ES-I3 (cell line): ENCODE results near the gene SPATA16.

Source experiments
- H3K36me3 ChIP-seq: 2 replicates; pipeline ENCODE4 v1.6.1; 2013; ENCODE audit warnings: mild to moderate bottlenecking, low read length, control low read depth, moderate library complexity; ENCODE audit not compliant: insufficient read depth
- H3K4me1 ChIP-seq: 2 replicates; pipeline ENCODE4 v1.6.1; 2013; ENCODE audit warnings: mild to moderate bottlenecking, control low read depth, low read length; ENCODE audit not compliant: insufficient read depth
- H3K9ac ChIP-seq: 2 replicates; pipeline ENCODE4 v1.6.1; 2013; ENCODE audit warnings: low read depth, mild to moderate bottlenecking, low read length, moderate library complexity
- H3K9me3 ChIP-seq: 2 replicates; pipeline ENCODE4 v1.6.1; 2013; ENCODE audit warnings: mild to moderate bottlenecking, low read length, moderate library complexity; ENCODE audit not compliant: control insufficient read depth, insufficient read depth

Gene SPATA16

DNA sequence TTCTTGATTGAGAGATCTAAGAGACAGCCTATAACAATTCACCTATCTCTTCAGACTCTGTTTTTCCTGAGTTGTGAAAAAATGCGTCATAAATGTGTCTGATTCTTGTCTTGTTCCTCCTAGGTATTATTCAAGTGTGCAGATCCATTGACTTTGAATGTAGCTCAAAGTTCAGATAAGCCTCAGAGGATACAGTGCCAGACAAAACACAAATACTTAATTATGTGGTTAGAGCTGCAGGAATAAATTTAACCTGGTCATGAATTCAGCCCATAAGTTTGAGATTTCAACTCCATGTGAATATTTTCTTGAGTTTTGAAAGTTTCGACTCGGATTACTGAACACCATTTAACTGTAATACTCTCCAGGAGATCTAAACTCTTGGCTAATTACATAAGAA is 216.5 kb downstream of the SPATA16 start:
- no peaks in the 10 kb centered on the region; the same call in 1 of the 2 replicates for H3K36me3 ChIP-seq
- no peaks in the 10 kb centered on the region for H3K4me1 ChIP-seq
- no peak overlapping the region for H3K9ac ChIP-seq
- H3K9me3 ChIP-seq: no peaks in the 10 kb centered on the region

DNA sequence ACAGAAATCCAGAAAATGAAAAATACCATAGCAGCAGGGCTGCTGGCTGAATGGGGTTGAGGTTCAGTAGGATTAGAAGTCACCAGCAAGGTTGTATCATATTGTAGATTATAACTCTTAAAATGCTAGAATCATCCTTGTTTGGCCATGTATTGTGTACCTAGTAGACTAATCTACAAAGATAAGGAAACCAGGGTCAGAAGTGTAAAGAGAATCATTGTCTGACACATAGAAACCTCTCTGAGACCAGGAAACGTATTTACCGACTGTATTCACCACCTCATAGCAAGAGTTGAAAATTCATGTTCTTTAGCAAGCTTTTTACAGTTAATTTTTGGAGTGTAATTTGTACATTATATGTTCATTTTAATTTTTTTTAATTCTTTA is 221.7 kb downstream of the SPATA16 start:
- no peaks in the 10 kb centered on the region for H3K9me3 ChIP-seq
- peaks cover 22% of the 10 kb centered on the region for H3K4me1 ChIP-seq
- no peaks in the 10 kb centered on the region for H3K36me3 ChIP-seq
- no peak overlapping the region for H3K9ac ChIP-seq

DNA sequence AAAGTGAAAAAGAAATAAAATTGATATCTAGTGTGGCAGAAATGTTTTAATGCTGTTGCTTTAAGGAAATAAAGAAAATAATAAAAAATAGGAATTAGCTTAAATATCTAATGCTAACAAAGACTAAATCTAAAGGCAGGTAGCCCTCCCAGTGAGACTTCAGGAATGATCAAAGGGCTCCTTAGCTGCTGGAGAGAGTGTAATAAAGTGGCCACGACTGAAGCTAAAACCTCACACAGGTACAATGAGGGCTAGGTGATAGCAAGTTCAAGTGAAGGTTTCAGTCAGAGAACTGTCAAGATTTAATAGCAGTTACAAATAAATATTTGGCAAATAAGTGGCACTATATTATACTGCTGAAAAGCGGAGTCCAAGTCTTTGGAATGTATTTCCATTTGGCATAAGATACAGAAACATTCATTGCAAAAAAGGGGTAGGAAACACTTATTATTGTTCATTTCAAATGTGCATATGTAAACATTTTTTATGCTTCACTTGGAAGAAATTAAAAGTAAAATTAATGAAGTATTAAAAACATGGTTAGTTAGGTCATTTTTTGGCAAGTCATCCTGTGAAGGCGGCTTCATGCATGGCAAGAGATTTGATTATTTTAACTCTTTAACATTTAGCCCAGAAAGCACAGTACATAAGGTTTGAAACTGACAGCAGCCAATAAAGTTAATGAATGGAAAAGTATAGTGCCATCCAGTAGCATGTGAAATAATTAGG is 222.3 kb downstream of the SPATA16 start:
- H3K4me1 ChIP-seq: peaks cover 22% of the 10 kb centered on the region
- no peaks in the 10 kb centered on the region for H3K36me3 ChIP-seq
- no peak overlapping the region for H3K9ac ChIP-seq
- H3K9me3 ChIP-seq: no peaks in the 10 kb centered on the region

DNA sequence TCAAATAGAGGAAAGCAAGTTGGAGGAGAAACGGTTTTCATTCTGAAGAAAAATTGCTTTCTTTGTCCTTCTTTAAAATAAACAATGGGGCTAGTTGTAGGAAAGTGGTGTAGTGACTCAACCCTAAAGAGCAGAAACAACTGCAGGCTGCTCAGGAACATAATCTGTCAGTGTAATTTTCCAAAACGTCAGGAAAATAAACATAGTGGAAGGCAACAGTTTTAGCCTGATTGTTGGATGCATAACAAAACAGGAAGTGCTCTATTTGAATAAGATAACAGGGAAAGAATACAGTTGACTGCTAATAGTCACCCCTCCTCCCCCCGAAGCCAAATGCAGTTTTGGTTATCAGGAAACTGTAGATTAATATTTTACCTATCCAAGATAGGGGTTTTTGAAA is 222.9 kb downstream of the SPATA16 start:
- Histone ChIP-seq H3K36me3 (no peaks in the 10 kb centered on the region), H3K9ac (no peak overlapping the region), H3K9me3 (no peaks in the 10 kb centered on the region), H3K4me1 (peaks cover 22% of the 10 kb centered on the region)

DNA sequence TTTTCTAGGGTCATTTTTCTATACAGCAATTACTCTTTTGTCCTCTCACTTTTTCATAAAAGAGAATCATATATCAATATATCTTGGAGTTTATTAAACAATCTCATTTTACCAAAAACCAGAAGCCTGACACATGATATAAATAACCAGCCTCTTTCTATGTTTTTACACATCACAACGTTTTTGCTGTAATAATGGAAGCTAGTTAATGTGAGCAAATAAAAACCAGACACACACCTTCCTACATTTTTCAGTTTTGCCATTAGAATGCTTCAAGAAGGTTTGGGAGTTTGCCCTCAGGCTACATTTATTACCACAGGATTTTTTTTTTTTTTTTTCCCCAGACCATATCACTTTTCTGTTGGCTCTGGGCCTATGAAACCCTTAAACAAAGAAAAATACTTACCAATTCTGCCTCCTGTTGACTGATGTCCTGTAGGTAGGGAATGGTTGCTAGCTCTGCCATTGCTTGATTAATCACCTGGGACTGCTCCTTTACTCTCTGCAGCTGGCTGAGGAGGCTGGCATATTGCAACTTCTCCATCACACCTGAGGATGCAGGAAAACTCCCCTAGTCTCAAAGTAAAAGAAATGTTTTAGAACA is 225.0 kb downstream of the SPATA16 start:
- Histone ChIP-seq H3K36me3 (no peaks in the 10 kb centered on the region), H3K9ac (no peak overlapping the region), H3K4me1 (peaks cover 22% of the 10 kb centered on the region), H3K9me3 (no peaks in the 10 kb centered on the region)

DNA sequence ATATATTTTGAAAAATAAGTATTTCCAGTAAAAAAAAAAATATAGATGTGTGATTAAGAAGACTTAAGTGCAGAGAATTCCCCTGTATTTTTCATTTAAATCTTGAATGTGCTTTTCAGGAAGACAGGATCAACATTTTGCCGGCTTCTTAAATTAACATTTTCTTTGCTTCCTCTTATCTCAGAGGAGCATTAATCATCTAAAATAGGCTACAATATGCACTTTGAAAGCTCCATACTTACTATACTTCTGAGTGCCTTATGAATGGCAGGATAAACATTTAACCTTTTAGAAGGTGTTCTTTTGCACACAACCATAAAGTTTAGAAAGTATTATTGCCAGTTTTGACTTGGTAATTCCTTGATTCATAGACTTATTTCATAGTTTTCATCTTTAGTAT is 226.2 kb downstream of the SPATA16 start:
- H3K36me3 ChIP-seq: no peaks in the 10 kb centered on the region
- H3K4me1 ChIP-seq: peaks cover 22% of the 10 kb centered on the region
- H3K9ac ChIP-seq: no peak overlapping the region
- no peaks in the 10 kb centered on the region for H3K9me3 ChIP-seq

DNA sequence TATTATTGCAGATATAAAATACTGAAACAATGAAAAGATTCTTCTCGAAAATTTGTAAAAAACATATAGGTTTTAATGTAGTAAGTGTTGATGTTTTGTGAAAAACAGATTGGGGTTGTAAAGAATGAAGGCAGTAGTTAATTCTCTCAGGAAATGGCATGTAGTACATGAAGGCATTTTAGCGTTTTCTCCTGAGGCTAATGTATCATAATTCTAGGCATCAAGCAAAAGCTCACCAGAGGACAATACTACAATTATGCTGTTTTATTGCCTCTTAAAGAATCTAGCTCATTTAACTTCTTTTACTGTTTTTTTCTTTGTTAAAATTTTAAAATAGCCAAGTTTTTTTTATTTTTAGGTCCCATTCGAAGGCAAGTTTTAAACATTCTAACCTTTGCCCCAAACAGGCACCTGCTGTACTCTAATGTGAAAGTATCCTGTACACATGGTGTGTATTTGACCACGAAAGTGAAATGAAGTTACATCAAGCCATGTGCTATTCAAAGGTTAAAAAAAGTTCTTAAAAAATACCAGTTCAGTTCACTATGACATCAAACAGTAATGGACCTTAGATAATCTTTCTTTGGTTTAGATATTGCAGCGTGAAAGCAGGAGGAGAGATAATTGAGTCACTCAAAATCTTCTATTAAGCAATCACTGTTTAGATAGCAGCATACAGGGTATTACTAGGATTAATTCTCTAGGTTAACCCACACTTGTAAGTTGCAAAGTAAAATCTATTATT is 227.0 kb downstream of the SPATA16 start:
- H3K4me1 ChIP-seq: peaks cover 22% of the 10 kb centered on the region
- no peaks in the 10 kb centered on the region for H3K36me3 ChIP-seq
- H3K9me3 ChIP-seq: no peaks in the 10 kb centered on the region
- H3K9ac ChIP-seq: no peak overlapping the region

DNA sequence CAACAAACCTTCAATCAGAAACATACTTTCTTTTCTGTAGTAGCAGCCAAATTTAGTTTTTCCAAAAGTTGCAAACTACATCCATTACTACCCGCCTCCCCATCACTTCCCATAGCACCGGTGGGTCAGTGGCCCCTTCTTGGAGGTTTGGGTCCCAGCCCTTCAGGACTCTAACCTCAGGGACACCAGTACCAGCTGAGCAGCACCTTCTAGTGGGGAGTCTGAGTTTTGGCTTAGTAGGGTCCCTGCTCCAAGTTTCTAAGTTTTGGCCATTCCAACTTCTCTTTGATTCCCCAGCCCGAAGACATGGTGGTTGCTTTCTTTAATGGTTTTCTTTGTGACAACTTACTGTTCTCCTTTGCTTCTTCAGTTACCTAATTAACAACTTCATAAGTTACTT is 229.9 kb downstream of the SPATA16 start:
- H3K9me3 ChIP-seq: no peaks in the 10 kb centered on the region
- no peaks in the 10 kb centered on the region for H3K36me3 ChIP-seq
- H3K9ac ChIP-seq: no peak overlapping the region
- no peaks in the 10 kb centered on the region for H3K4me1 ChIP-seq

DNA sequence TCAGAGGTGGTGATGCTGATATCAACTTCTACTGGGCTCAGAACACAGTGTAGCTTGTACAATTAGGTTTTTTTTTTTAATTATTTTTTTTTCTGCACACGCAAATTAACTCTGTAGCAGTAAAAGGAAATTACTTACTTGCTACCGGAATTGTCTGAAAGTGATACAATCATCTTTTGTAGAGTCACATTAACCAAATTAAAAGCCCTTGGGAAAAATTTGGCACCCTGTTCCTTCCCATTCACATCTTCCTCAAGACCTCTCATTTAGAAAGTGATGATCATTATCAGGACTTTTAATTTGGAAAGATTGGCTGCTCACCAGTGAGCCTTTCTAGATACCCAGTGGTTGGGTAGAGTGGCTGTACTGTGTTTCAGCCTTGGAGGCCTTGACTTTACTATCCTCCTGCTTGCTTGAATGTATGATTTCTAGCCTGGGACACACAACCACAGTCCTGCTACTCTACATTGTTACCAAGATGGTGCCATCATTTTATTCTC is 232.2 kb downstream of the SPATA16 start:
- Histone ChIP-seq H3K9ac (no peak overlapping the region), H3K36me3 (no peaks in the 10 kb centered on the region), H3K4me1 (peaks cover 9% of the 10 kb centered on the region)

DNA sequence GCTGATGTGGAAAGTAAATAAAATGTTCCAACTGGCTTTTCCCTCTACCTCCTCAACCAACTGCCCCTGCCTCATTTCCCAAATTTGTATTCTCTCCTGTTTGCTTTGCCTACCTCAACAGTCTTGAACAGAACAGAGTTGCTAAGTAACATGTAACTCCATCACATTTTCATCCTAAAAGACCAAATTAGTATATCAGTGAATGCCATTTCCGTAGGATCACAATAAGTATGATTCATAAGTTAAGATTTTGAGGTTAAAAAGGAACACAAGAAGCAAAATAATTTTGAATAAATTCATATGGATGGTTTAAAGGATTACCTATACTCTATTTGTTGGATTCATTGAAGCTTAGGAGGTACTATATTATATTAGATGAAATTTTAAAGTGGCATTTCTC is 235.6 kb downstream of the SPATA16 start:
- Histone ChIP-seq H3K9me3 (no peaks in the 10 kb centered on the region), H3K9ac (no peak overlapping the region), H3K36me3 (no peaks in the 10 kb centered on the region), H3K4me1 (peaks cover 9% of the 10 kb centered on the region)

More for the DNA sequence above, 232.2 kb downstream of the SPATA16 start:
- H3K9me3 ChIP-seq: no peaks in the 10 kb centered on the region

DNA sequence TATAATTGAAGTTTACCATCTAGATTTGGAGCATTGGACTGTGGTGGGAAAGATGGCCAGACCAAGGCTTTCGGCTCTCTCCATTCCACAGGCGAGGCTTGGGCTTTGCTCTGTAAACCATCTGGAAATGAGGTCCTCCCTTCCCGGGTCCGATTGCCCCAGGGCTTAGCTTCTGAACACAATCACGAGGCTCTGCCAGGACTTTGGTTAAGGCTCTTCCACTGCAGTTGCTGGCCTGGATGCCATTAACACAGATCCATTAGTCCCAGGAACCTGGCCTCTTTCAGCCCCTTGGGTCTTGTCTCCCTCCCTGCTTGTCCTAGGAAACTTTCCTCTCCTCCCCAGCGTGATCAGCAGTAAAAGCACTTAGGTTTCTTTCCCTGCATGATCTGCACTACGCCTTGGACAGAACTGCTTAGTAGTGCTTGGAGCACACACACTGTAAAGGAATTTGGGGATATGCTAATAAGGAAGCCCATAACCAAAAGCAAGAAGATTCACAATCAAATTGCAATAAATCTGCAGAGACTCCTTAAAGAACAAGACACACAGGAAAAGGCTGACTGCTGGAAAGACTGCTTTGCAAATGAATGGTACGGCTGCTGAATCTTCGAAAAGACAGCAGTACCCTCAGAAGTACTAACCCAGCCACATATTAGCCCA is 236.2 kb downstream of the SPATA16 start:
- Histone ChIP-seq H3K4me1 (peaks cover 9% of the 10 kb centered on the region), H3K9ac (no peak overlapping the region), H3K9me3 (no peaks in the 10 kb centered on the region), H3K36me3 (no peaks in the 10 kb centered on the region)

DNA sequence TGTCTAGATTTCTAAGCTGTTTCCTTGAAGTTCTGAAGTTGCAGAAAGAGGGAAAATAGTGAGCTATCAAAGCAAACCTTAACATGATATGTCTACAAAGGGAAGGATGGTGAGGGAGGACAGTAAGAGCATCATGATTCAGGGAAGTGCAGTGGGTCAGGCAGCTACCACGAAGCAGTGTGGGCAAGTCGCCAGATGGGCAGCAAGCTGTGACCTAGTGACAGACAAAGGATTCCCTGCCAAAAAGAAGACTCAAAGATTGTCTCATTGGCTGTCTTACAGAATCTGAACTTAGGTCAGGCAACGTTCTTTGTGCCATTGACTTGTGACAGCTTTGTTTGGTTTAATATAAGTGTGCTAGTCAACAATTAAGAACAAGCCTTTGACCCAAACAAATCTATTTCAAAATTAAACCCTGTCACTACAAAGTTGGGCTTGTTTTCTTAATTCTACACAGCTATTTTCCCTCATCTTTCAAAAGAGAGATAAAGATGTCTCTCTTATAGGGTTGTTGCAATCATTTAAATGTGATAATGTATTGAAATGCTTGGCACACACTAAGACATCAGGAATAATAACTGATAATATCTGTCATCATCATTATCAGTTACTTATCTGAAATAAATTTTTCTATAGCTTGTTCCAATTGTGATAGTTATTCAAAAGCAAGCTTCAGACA is 237.3 kb downstream of the SPATA16 start:
- Histone ChIP-seq H3K9me3 (no peaks in the 10 kb centered on the region), H3K36me3 (no peaks in the 10 kb centered on the region), H3K9ac (no peak overlapping the region), H3K4me1 (peaks cover 9% of the 10 kb centered on the region)

DNA sequence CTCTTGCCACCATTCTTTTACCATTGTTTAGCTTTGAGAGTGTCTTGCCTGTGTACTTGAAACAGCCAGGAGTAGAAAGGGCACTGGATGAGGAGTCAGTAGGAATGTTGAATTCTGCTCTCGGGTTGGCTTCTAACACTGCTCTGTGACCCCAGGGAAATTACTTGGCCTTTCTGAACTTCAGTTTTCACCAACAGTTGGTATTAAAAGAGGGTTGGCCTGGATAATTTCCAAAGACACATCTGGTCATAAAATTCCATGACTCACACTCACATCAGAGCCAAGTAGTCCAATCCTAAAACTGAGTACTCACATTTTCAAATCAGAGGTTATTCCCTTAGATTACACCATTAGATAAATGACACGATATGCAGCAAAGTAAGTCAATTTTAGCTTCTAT is 248.9 kb downstream of the SPATA16 start:
- no peak overlapping the region for H3K9ac ChIP-seq
- no peaks in the 10 kb centered on the region for H3K36me3 ChIP-seq
- H3K4me1 ChIP-seq: no peaks in the 10 kb centered on the region
- H3K9me3 ChIP-seq: no peaks in the 10 kb centered on the region

DNA sequence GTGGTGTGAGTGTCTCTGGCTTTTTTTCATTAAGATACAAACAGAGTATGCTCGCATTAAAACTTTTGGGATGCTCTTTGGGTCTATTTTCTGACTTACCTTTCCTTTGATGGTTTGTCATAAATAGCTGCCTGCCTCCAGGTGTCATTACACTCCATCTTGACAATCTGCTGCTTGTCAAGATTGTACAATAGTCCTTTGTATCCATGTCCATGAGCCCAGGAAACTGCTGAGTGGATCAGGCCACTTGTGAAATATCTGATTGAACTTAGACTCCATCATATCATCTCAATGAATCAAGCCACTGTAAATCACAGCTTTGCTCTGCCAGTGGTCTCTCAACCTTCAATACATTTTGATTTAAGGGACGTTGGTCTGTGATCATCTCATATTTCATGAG is 255.3 kb downstream of the SPATA16 start:
- Histone ChIP-seq H3K4me1 (no peaks in the 10 kb centered on the region), H3K9me3 (peaks cover 5% of the 10 kb centered on the region), H3K36me3 (no peaks in the 10 kb centered on the region)

More for the DNA sequence above, 255.3 kb downstream of the SPATA16 start:
- H3K9ac ChIP-seq: no peak overlapping the region
